GM18873 (cell line): Measurements from ENCODE around the gene OLFML3.

Experiments
- ATAC-seq: cut with Tn5 transposase; IDR thresholded peaks from one replicate; pipeline ENCODE4 v1.9.1; 2021; ENCODE audit warnings: mild to moderate bottlenecking, moderate library complexity, moderate number of reproducible peaks; ENCODE audit not compliant: unreplicated experiment, low FRiP score

Gene OLFML3

DNA sequence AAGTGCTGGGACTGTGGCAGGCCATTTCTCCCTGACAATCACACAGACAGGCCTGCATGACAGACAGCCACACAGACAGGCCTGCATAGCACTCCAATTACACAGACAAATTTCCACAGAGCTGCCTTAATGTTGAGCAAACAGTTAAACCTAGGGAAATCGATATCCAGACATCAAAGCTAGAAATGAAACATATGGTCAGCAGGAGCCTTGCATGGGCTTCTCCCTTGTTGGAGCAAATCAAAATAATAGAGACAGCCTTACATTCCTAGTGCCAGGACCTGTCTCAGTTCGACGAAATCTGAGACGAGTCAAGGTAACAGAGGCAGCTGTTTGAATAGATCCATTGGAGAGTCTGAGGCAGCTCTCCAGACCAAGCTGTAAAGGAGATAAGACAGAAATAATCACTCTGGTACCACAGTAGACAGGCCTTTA is 42.4 kb downstream of the OLFML3 start:
- no peak for ATAC-seq

GRCh38 chr1:114022877-114023276 is 43.6 kb downstream of the OLFML3 start:
- no peak for ATAC-seq

DNA sequence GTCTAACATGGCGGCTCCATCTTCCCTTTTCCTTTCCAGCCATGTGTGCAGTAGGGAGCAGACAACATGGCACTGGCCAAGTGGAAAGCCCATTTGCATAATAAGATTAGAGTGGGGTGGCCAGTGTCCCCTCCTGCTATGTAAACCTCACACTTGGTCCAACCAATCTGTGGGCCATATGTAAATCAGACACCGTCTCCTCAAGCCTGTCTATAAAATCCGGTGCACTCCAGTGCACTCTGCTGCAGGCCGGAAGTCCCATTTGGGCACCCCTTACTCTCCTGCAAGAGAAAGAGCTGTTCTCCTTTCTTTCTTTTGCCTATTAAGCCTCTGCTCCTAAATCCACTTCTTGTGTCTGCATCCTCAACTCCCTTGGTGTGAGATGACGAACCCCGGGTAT is 44.1 kb downstream of the OLFML3 start:
- no peak for ATAC-seq

GRCh38 chr1:114024049-114024448 is 44.8 kb downstream of the OLFML3 start:
- no peak for ATAC-seq

- ATAC-seq, result no peak
Observed at GRCh38 chr1:114025609-114026401, 46.5 kb downstream of the OLFML3 start.

- no peak for ATAC-seq
Observed at GRCh38 chr1:114026797-114027196, 47.5 kb downstream of the OLFML3 start.
